GM12878 (cell line): ENCODE data around the gene WDR91. TPM values are rescaled to one million over a fixed set of nuclear protein-coding genes. Genes with fewer than 3 reads are reported as not detected.

Source experiments
- CREM ChIP-seq: IDR thresholded peaks from 2 replicates; pipeline ENCODE4 v1.6.1; 2014; ENCODE audit warnings: antibody characterized with exemption, low read depth
- GABPA ChIP-seq: IDR thresholded peaks from 2 replicates; pipeline ENCODE4 v1.6.1; 2014; ENCODE audit warnings: antibody characterized with exemption, low read depth, mild to moderate bottlenecking, inconsistent platforms
- HDAC6 ChIP-seq: fragments of 200-600 bp; sonication (generic); IDR thresholded peaks from one replicate; pipeline ENCODE4 v1.8.0; 2017; ENCODE audit warnings: antibody characterized with exemption; ENCODE audit not compliant: unreplicated experiment
- IKZF1 ChIP-seq: fragments of 450-650 bp; conservative IDR thresholded peaks from 2 replicates; pipeline ENCODE4 v1.6.1; 2017; ENCODE audit warnings: antibody characterized with exemption, mild to moderate bottlenecking
- IKZF2 ChIP-seq, 2 experiments: fragments of 450-650 bp; IDR thresholded peaks; 2 replicates each; pipeline ENCODE4 v1.6.1; 2017; ENCODE audit warnings: mild to moderate bottlenecking in 2 of 2, moderate library complexity in 2 of 2
- MEF2B ChIP-seq: fragments of 450-650 bp; IDR thresholded peaks from 2 replicates; pipeline ENCODE4 v1.6.1; 2018; ENCODE audit warnings: mild to moderate bottlenecking, moderate library complexity; ENCODE audit not compliant: partially characterized antibody, poor library complexity, severe bottlenecking
- NBN ChIP-seq: fragments of 450-650 bp; IDR thresholded peaks from 2 replicates; pipeline ENCODE4 v1.6.1; 2016
- PAX8 ChIP-seq: fragments of 450-650 bp; IDR thresholded peaks from 2 replicates; pipeline ENCODE4 v1.6.1; 2017; ENCODE audit warnings: mild to moderate bottlenecking, moderate library complexity
- POLR2A ChIP-seq: IDR thresholded peaks from 2 replicates; pipeline ENCODE4 v1.6.1; 2011; ENCODE audit warnings: low read depth, mild to moderate bottlenecking, low read length
- RB1 ChIP-seq: fragments of 450-650 bp; formaldehyde crosslinking; IDR thresholded peaks from 2 replicates; pipeline ENCODE4 v1.6.1; 2017; ENCODE audit warnings: mild to moderate bottlenecking, borderline replicate concordance
- RCOR1 ChIP-seq: conservative IDR thresholded peaks from 2 replicates; pipeline ENCODE4 v1.6.1; 2012; ENCODE audit warnings: low read depth, low read length, improper control_type of control experiment
- RUNX3 ChIP-seq: IDR thresholded peaks from 2 replicates; pipeline ENCODE4 v1.6.1; 2012; ENCODE audit warnings: low read length, inconsistent platforms
- SMARCA5 ChIP-seq: fragments of 450-650 bp; IDR thresholded peaks from 2 replicates; pipeline ENCODE4 v1.6.1; 2017; ENCODE audit warnings: mild to moderate bottlenecking
- SP1 ChIP-seq: IDR thresholded peaks from one replicate; pipeline ENCODE4 v1.6.1; 2011; ENCODE audit warnings: low read depth, low read length
- SRF ChIP-seq, 2 experiments: IDR thresholded peaks; 2 replicates each; pipeline ENCODE4 v1.6.1; 2011; ENCODE audit warnings: low read depth in 2 of 2, low read length in 2 of 2, mild to moderate bottlenecking in 1 of 2, moderate library complexity in 1 of 2
- SUPT20H ChIP-seq: IDR thresholded peaks from 2 replicates; pipeline ENCODE4 v1.6.1; 2011; ENCODE audit warnings: low read depth, mild to moderate bottlenecking, low read length, moderate library complexity, borderline replicate concordance; ENCODE audit not compliant: control insufficient read depth
- TCF7 ChIP-seq: IDR thresholded peaks from 2 replicates; pipeline ENCODE4 v1.6.1; 2014; ENCODE audit warnings: antibody characterized with exemption, borderline replicate concordance
- ZNF217 ChIP-seq: fragments of 450-650 bp; IDR thresholded peaks from 2 replicates; pipeline ENCODE4 v1.6.1; 2017; ENCODE audit warnings: antibody characterized with exemption, mild to moderate bottlenecking
- ZNF274 ChIP-seq: IDR thresholded peaks from one replicate; pipeline ENCODE4 v1.8.0; 2011; ENCODE audit not compliant: insufficient read length, insufficient read depth
- polyA plus RNA-seq, 11 experiments: library from polyadenylated mRNA; depleted of rRNA in 4 of 11; unstranded in 6 of 11; stranded (reverse) in 5 of 11; fragments of >200 nt; fragmentation: Nextera tagmentation in 4 of 11; fragmentation: Illumina TruSeq in 1 of 11; extraction: Ambion mirVana in 4 of 11; extraction: Trizol in 1 of 11; gene quantifications; 1 replicate in 1 of 11; 2 replicates in 10 of 11; pipeline versions ENCODE4 v1.2.1 to v1.2.3, GENCODE V29; 2011 to 2016; ENCODE audit warnings: inconsistent platforms in 2 of 11, missing spikeins in 2 of 11, low read depth in 1 of 11
- total RNA-seq, 4 experiments: library from RNA; depleted of rRNA in 3 of 4; stranded (reverse); fragments of >200 nt in 3 of 4; fragmentation: Illumina TruSeq in 1 of 4; extraction: Trizol in 1 of 4; gene quantifications; 2 replicates each; pipeline versions ENCODE4 v1.2.1 to v1.2.3, GENCODE V29; 2013 to 2021
- TF ChIP-seq, protein P1 (sequence below): fragments of 450-650 bp; IDR thresholded peaks from 2 replicates; pipeline ENCODE4 v1.6.1; 2017; ENCODE audit warnings: mild to moderate bottlenecking
- TF ChIP-seq, protein P2 (sequence below): fragments of 450-650 bp; IDR thresholded peaks from 2 replicates; pipeline ENCODE4 v1.6.1; 2018; ENCODE audit warnings: borderline replicate concordance, mild to moderate bottlenecking; ENCODE audit not compliant: partially characterized antibody
- TF ChIP-seq, protein P3 (sequence below): IDR thresholded peaks from 2 replicates; pipeline ENCODE4 v1.6.1; 2012; ENCODE audit warnings: low read depth, low read length, improper control_type of control experiment
- TF ChIP-seq, protein P4 (sequence below): fragments of 450-650 bp; formaldehyde crosslinking; IDR thresholded peaks from 2 replicates; pipeline ENCODE4 v1.5.0; 2022; ENCODE audit warnings: mild to moderate bottlenecking, missing genetic modification characterization
- TF ChIP-seq, protein P5 (sequence below): IDR thresholded peaks from 2 replicates; pipeline ENCODE4 v1.6.1; 2012; ENCODE audit warnings: low read depth, low read length, improper control_type of control experiment

Gene WDR91
- total and polyA plus RNA-seq, 10 of the 15 experiments (the other 5 are each of a cell fraction or from before 2014, with no cell fraction given): 7.6 to 83.3 (median 16.5) TPM

DNA sequence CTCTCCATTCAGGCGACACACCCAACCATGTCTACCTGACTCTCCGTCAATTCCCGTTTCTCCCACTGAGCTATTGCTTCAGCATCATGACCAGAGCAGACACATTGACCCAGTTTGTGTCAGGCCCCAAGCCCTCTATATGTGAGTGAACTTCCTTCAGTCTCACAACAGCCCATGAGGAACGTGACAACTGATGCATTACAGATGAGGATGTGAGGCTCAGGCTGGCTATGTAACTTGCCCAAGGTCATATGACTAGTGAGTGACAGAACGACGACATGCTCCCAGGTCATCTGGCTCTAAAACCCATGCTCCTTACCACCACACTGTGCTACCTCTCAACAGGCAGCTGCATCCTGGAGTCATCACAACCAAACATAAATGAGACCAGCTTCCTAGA is 59.8 kb downstream of the WDR91 start (continued):
- TF ChIP-seq, protein P1, sequence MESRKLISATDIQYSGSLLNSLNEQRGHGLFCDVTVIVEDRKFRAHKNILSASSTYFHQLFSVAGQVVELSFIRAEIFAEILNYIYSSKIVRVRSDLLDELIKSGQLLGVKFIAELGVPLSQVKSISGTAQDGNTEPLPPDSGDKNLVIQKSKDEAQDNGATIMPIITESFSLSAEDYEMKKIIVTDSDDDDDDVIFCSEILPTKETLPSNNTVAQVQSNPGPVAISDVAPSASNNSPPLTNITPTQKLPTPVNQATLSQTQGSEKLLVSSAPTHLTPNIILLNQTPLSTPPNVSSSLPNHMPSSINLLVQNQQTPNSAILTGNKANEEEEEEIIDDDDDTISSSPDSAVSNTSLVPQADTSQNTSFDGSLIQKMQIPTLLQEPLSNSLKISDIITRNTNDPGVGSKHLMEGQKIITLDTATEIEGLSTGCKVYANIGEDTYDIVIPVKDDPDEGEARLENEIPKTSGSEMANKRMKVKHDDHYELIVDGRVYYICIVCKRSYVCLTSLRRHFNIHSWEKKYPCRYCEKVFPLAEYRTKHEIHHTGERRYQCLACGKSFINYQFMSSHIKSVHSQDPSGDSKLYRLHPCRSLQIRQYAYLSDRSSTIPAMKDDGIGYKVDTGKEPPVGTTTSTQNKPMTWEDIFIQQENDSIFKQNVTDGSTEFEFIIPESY: no peak
- TF ChIP-seq SRF (IDR thresholded peaks at IDR 0.05; ENCODE audit: low read depth in 2 of 2, low read length in 2 of 2) (no peak), IKZF1 (peak; percentile 30; the same call in 1 of the 2 replicates), SUPT20H (no peak), MEF2B (no peak), RB1 (no peak), GABPA (no peak), RCOR1 (no peak), NBN (0 out of 2 replicates have a peak, but pooled peaks have one; percentile 18), POLR2A (no peak), ZNF274 (no peak), RUNX3 (no peak), HDAC6 (no peak), IKZF2 (IDR thresholded peaks at IDR 0.05) (peak in 1 of 2 experiments; percentile 39; a peak in 1 of 4 replicates), ZNF217 (no peak), SP1 (no peak), PAX8 (no peak), TCF7 (no peak), SMARCA5 (no peak), CREM (no peak)
- TF ChIP-seq, protein P2, sequence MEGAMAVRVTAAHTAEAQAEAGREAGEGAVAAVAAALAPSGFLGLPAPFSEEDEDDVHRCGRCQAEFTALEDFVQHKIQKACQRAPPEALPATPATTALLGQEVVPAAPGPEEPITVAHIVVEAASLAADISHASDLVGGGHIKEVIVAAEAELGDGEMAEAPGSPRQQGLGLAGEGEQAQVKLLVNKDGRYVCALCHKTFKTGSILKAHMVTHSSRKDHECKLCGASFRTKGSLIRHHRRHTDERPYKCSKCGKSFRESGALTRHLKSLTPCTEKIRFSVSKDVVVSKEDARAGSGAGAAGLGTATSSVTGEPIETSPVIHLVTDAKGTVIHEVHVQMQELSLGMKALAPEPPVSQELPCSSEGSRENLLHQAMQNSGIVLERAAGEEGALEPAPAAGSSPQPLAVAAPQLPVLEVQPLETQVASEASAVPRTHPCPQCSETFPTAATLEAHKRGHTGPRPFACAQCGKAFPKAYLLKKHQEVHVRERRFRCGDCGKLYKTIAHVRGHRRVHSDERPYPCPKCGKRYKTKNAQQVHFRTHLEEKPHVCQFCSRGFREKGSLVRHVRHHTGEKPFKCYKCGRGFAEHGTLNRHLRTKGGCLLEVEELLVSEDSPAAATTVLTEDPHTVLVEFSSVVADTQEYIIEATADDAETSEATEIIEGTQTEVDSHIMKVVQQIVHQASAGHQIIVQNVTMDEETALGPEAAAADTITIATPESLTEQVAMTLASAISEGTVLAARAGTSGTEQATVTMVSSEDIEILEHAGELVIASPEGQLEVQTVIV: no peak
- TF ChIP-seq, protein P3, sequence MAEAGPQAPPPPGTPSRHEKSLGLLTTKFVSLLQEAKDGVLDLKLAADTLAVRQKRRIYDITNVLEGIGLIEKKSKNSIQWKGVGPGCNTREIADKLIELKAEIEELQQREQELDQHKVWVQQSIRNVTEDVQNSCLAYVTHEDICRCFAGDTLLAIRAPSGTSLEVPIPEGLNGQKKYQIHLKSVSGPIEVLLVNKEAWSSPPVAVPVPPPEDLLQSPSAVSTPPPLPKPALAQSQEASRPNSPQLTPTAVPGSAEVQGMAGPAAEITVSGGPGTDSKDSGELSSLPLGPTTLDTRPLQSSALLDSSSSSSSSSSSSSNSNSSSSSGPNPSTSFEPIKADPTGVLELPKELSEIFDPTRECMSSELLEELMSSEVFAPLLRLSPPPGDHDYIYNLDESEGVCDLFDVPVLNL: no peak
- TF ChIP-seq, protein P4, sequence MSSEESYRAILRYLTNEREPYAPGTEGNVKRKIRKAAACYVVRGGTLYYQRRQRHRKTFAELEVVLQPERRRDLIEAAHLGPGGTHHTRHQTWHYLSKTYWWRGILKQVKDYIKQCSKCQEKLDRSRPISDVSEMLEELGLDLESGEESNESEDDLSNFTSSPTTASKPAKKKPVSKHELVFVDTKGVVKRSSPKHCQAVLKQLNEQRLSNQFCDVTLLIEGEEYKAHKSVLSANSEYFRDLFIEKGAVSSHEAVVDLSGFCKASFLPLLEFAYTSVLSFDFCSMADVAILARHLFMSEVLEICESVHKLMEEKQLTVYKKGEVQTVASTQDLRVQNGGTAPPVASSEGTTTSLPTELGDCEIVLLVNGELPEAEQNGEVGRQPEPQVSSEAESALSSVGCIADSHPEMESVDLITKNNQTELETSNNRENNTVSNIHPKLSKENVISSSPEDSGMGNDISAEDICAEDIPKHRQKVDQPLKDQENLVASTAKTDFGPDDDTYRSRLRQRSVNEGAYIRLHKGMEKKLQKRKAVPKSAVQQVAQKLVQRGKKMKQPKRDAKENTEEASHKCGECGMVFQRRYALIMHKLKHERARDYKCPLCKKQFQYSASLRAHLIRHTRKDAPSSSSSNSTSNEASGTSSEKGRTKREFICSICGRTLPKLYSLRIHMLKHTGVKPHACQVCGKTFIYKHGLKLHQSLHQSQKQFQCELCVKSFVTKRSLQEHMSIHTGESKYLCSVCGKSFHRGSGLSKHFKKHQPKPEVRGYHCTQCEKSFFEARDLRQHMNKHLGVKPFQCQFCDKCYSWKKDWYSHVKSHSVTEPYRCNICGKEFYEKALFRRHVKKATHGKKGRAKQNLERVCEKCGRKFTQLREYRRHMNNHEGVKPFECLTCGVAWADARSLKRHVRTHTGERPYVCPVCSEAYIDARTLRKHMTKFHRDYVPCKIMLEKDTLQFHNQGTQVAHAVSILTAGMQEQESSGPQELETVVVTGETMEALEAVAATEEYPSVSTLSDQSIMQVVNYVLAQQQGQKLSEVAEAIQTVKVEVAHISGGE: no peak
- TF ChIP-seq, protein P5, sequence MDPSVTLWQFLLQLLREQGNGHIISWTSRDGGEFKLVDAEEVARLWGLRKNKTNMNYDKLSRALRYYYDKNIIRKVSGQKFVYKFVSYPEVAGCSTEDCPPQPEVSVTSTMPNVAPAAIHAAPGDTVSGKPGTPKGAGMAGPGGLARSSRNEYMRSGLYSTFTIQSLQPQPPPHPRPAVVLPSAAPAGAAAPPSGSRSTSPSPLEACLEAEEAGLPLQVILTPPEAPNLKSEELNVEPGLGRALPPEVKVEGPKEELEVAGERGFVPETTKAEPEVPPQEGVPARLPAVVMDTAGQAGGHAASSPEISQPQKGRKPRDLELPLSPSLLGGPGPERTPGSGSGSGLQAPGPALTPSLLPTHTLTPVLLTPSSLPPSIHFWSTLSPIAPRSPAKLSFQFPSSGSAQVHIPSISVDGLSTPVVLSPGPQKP: no peak
